ENCODE data around the gene LTN1.
"Not testable (repeated sequence)": the region's sequence is repeated elsewhere in the genome, so short reads cannot be mapped to it uniquely, and the experiment has no call there.

Gene LTN1

GRCh38 chr21:28988146-28988545 lies 4.5 kb downstream of the LTN1 start:
- not testable (repeated sequence) for DNase-seq (ENCODE audit: low spot score)

- DNase-seq (ENCODE audit: low spot score) = no peak
These were observed 6.0 kb downstream of the LTN1 start for GRCh38 chr21:28986677-28987076.

- DNase-seq (ENCODE audit: low spot score) = no peak
These were observed 10.0 kb downstream of the LTN1 start for GRCh38 chr21:28982637-28983036.

GRCh38 chr21:28979092-28979491 lies 13.6 kb downstream of the LTN1 start:
- no peak for DNase-seq (ENCODE audit: low spot score)

GRCh38 chr21:28975397-28975796 lies 17.3 kb downstream of the LTN1 start:
- no peak for DNase-seq (ENCODE audit: low spot score)

- no peak for DNase-seq (ENCODE audit: low spot score)
These were observed 18.0 kb downstream of the LTN1 start for GRCh38 chr21:28974531-28975227.

- DNase-seq (ENCODE audit: low spot score) = no peak
These were observed 20.3 kb downstream of the LTN1 start for GRCh38 chr21:28972398-28972797.

- DNase-seq (ENCODE audit: low spot score) = no peak
These were observed 21.5 kb downstream of the LTN1 start for GRCh38 chr21:28971171-28971570.

- DNase-seq (ENCODE audit: low spot score) = no peak
These were observed 28.8 kb downstream of the LTN1 start for GRCh38 chr21:28963831-28964230.

- no peak for DNase-seq (ENCODE audit: low spot score)
These were observed 30.2 kb downstream of the LTN1 start for GRCh38 chr21:28962465-28962864.

- DNase-seq (ENCODE audit: low spot score) = no peak
These were observed 30.8 kb downstream of the LTN1 start for GRCh38 chr21:28961927-28962326.

GRCh38 chr21:28960245-28960644 lies 32.4 kb downstream of the LTN1 start:
- no peak for DNase-seq (ENCODE audit: low spot score)

- DNase-seq (ENCODE audit: low spot score) = no peak
These were observed 33.1 kb downstream of the LTN1 start for GRCh38 chr21:28959367-28960099.

- DNase-seq (ENCODE audit: low spot score) = no peak
These were observed 39.4 kb downstream of the LTN1 start for GRCh38 chr21:28953247-28953646.

GRCh38 chr21:28952686-28953085 lies 40.0 kb downstream of the LTN1 start:
- no peak for DNase-seq (ENCODE audit: low spot score)

- no peak for DNase-seq (ENCODE audit: low spot score)
These were observed 43.4 kb downstream of the LTN1 start for GRCh38 chr21:28949318-28949717.

- no peak for DNase-seq (ENCODE audit: low spot score)
These were observed 48.4 kb downstream of the LTN1 start for GRCh38 chr21:28944296-28944695.

- no peak for DNase-seq (ENCODE audit: low spot score)
These were observed 49.0 kb downstream of the LTN1 start for GRCh38 chr21:28943631-28944030.

- DNase-seq (ENCODE audit: low spot score) = no peak
These were observed 54.0 kb downstream of the LTN1 start for GRCh38 chr21:28938726-28939125.

- DNase-seq (ENCODE audit: low spot score) = no peak
These were observed 54.9 kb downstream of the LTN1 start for GRCh38 chr21:28937737-28938136.

- DNase-seq (ENCODE audit: low spot score) = no peak
These were observed 56.0 kb downstream of the LTN1 start for GRCh38 chr21:28936721-28937120.

GRCh38 chr21:28936036-28936435 lies 56.6 kb downstream of the LTN1 start:
- no peak for DNase-seq (ENCODE audit: low spot score)

GRCh38 chr21:28932717-28933116 lies 60.0 kb downstream of the LTN1 start:
- no peak for DNase-seq (ENCODE audit: low spot score)

Measured in germinal center (tissue), 1 donor.